Measurements from ENCODE around the gene SDK2. TPM values are rescaled to one million over a fixed set of nuclear protein-coding genes. Genes with fewer than 3 reads are reported as not detected.

Gene SDK2
- total and polyA plus RNA-seq, 2 of the 4 experiments (the other 2 are of a cell fraction) = under 0.01 to 0.03 TPM

DNA sequence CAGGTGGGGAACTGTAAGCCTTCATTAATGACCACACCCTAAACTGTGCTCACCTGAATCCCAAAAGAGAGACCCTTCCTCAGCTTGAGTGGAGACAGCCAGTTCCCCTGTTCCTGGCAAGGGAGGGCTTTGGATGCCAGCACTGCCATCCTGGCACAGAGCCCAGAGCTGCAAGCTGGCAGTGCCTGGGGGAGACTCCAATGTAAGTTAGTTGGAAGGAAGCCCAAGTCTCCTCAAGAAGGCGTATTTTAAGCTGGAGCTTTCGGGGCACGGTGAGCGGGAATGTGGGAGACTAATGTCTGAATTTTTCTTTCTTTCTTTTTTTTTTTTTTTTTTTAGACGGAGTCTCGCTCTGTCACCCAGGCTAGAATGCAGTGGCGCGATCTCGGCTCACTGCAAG lies 337.1 kb downstream of the SDK2 start:
- CTCF ChIA-PET = interaction anchor here (0.7 kb wide), 1 partner anchor 63 kb away, joined by 3 read pairs; no protein-coding TSS in a partner anchor
- Histone ChIP-seq H2AK9ac (replicated peaks; ENCODE audit: low read depth, low read length, poor library complexity) (no peak overlapping the region), H2BK120ac (ENCODE audit: low read depth, low read length) (peak overlapping the region; percentile 47; the same call in 1 of the 2 replicates), H3K56ac (ENCODE audit: extremely low read depth, insufficient read depth, low read length) (no peak overlapping the region), H3K9me1 (ENCODE audit: insufficient read depth, low read length) (peaks cover 10% of the 10 kb centered on the region), H3K27ac (ENCODE audit: insufficient read depth, low read length) (peak overlapping the region; percentile 52), H2BK15ac (ENCODE audit: low read depth, low read length) (peak overlapping the region; percentile 37; the same call in 2 of the 3 replicates), H3K14ac (replicated peaks; ENCODE audit: low read depth, low read length) (peak overlapping the region; percentile 62; the same call in 1 of the 2 replicates), H3K4me1 (ENCODE audit: control insufficient read depth, insufficient read depth, low read length) (peaks cover 34% of the 10 kb centered on the region), H2BK5ac (ENCODE audit: low read depth, low read length, poor library complexity, severe bottlenecking) (peak overlapping the region; percentile 29), H2BK20ac (ENCODE audit: low read depth, low read length) (peak overlapping the region; percentile 32; the same call in 1 of the 2 replicates), H3K18ac (ENCODE audit: low read depth, low read length) (no peak overlapping the region), H3K9me3 (ENCODE audit: control insufficient read depth, insufficient read depth, low read length) (no peaks in the 10 kb centered on the region), H3K4me2 (ENCODE audit: low read depth, low read length) (peak overlapping the region; percentile 2; the same call in 1 of the 2 replicates), H3K23ac (ENCODE audit: low read depth, low read length) (peak overlapping the region; percentile 85; the same call in 1 of the 2 replicates), H4K91ac (ENCODE audit: insufficient read depth, low read depth, low read length) (peak overlapping the region; percentile 56; the same call in 1 of the 2 replicates), H3K27me3 (ENCODE audit: control insufficient read depth, insufficient read depth, low read length) (no peaks in the 10 kb centered on the region), H3K79me1 (ENCODE audit: low read depth in 1 of 2, low read length in 2 of 2) (peaks cover 15 to 54% of the 10 kb centered on the region in 2 experiments), H3K4ac (ENCODE audit: low read depth, low read length) (peak overlapping the region; percentile 73), H4K8ac (ENCODE audit: low read depth in 2 of 2, low read length in 2 of 2) (peak overlapping the region; percentile 43 to 73; a peak in 3 of 4 replicates), H3K4me3 (ENCODE audit: insufficient read depth, low read depth, low read length) (no peak overlapping the region), H3K36me3 (ENCODE audit: control insufficient read depth, insufficient read depth, low read length) (peaks cover 3% of the 10 kb centered on the region; the same call in 1 of the 2 replicates), H3K9ac (ENCODE audit: low read depth, low read length) (no peak overlapping the region), H4K5ac (ENCODE audit: low read depth, low read length) (peak overlapping the region; percentile 50), H2AK5ac (ENCODE audit: low read depth, low read length) (peak overlapping the region; percentile 79), H4K20me1 (ENCODE audit: insufficient read depth, low read length) (peaks cover 11% of the 10 kb centered on the region), H2AFZ (replicated peaks; ENCODE audit: low read length, poor library complexity) (no peak overlapping the region)
- dilution Hi-C loops (cut with HindIII; ENCODE audit: low sequenced_read_pairs, unreplicated experiment) = no loop called here
- ATAC-seq (ENCODE audit: low read depth) = no peak
- WGBS, 2 experiments (ENCODE audit: extremely low coverage in 2 of 2, insufficient read length in 1 of 2) = no CpG with 5 or more reads among the region's 9 CpGs
- BruUV-seq (replicated peaks) = no TSS peak
- in situ Hi-C loops (cut with MboI; ENCODE audit: low sequenced_read_pairs) = loop anchor here (5.0 kb wide), 1 partner anchor 65 kb away; no protein-coding TSS in a partner anchor
- POLR2A ChIA-PET (ENCODE audit: unreplicated experiment) = interaction anchor here (0.7 kb wide), 1 partner anchor 101 kb away, joined by 14 read pairs; no protein-coding TSS in a partner anchor
- intact Hi-C loops (cut with micrococcal nuclease) = loop anchor here (2.0 kb wide), 1 partner anchor 14 kb away; no protein-coding TSS in a partner anchor
- TF ChIP-seq BHLHE40 (IDR thresholded peaks at IDR 0.05; ENCODE audit: low read depth, low read length) (no peak), CEBPB (IDR thresholded peaks at IDR 0.05; ENCODE audit: low read depth, low read length) (no peak)
- DNase-seq = no peak
